HEK293 (cell line): ENCODE measurements around the gene NRTN.

Experiments used
- CTCF ChIA-PET: fragments of 350-600 bp; formaldehyde crosslinking; extraction: SDS; loops from one replicate; lab custom pipeline; 2021; ENCODE audit warnings: antibody characterized with exemption; lab: Yijun Ruan, JAX
- POLR2A ChIA-PET: fragments of 300-600 bp; formaldehyde crosslinking; extraction: SDS; loops from one replicate; lab custom pipeline; 2020; ENCODE audit warnings: antibody characterized with exemption, inconsistent platforms; lab: Yijun Ruan, JAX
- H3K27ac ChIP-seq: fragments of 200-500 bp; sonication (Bioruptor generic); 2 replicates; pipeline ENCODE4 v1.5.1; 2014; ENCODE audit warnings: low read depth, low read length, control low read depth, inconsistent platforms; ENCODE audit errors: extremely low read depth
- H3K36me3 ChIP-seq, 2 experiments: fragments of 200-500 bp in 1 of 2; sonication (Bioruptor generic) in 1 of 2; 1 replicate in 1 of 2; 2 replicates in 1 of 2; pipeline ENCODE4 v1.5.1; 2014 to 2017; ENCODE audit warnings: inconsistent platforms in 2 of 2, low read length in 2 of 2; ENCODE audit not compliant: control insufficient read depth in 2 of 2, insufficient read depth in 1 of 2
- H3K4me1 ChIP-seq: fragments of 200-500 bp; sonication (Bioruptor generic); 2 replicates; pipeline ENCODE4 v1.5.1; 2014; ENCODE audit warnings: mild to moderate bottlenecking, low read length, inconsistent platforms; ENCODE audit not compliant: control insufficient read depth, insufficient read depth
- H3K4me3 ChIP-seq: 2 replicates; pipeline ENCODE4 v1.5.1; 2011; ENCODE audit warnings: low read depth, mild to moderate bottlenecking, control low read depth, low read length, moderate library complexity
- H3K9me3 ChIP-seq: fragments of 200-500 bp; sonication (Bioruptor generic); 2 replicates; pipeline ENCODE4 v1.5.1; 2014; ENCODE audit warnings: low read depth, low read length, inconsistent platforms; ENCODE audit not compliant: control insufficient read depth, insufficient read depth
- KLF1 ChIP-seq: fragments of 450-650 bp; formaldehyde crosslinking; IDR thresholded peaks from 2 replicates; pipeline ENCODE4 v1.5.1; 2016; ENCODE audit warnings: missing biosample characterization, missing genetic modification characterization
- MZF1 ChIP-seq: fragments of 450-650 bp; formaldehyde crosslinking; IDR thresholded peaks from 2 replicates; pipeline ENCODE4 v1.5.1; 2017; ENCODE audit warnings: missing biosample characterization, missing genetic modification characterization, borderline replicate concordance
- OSR2 ChIP-seq: fragments of 450-650 bp; formaldehyde crosslinking; IDR thresholded peaks from 2 replicates; pipeline ENCODE4 v1.5.1; 2016; ENCODE audit warnings: missing biosample characterization, missing genetic modification characterization
- REPIN1 ChIP-seq: fragments of 450-650 bp; formaldehyde crosslinking; IDR thresholded peaks from 2 replicates; pipeline ENCODE4 v1.5.1; 2017; ENCODE audit warnings: missing biosample characterization, missing genetic modification characterization, low read depth
- ZBTB1 ChIP-seq: fragments of 450-650 bp; formaldehyde crosslinking; IDR thresholded peaks from 2 replicates; pipeline ENCODE4 v1.5.1; 2016; ENCODE audit warnings: missing biosample characterization, missing genetic modification characterization
- ZBTB48 ChIP-seq: fragments of 450-650 bp; formaldehyde crosslinking; IDR thresholded peaks from 2 replicates; pipeline ENCODE4 v1.5.1; 2016; ENCODE audit warnings: missing biosample characterization, missing genetic modification characterization
- ZFP37 ChIP-seq: fragments of 450-650 bp; formaldehyde crosslinking; IDR thresholded peaks from 2 replicates; pipeline ENCODE4 v1.5.1; 2016; ENCODE audit warnings: missing biosample characterization, missing genetic modification characterization
- ZNF132 ChIP-seq: fragments of 450-650 bp; formaldehyde crosslinking; IDR thresholded peaks from 2 replicates; pipeline ENCODE4 v1.5.1; 2017; ENCODE audit warnings: missing biosample characterization, missing genetic modification characterization, borderline replicate concordance
- ZNF146 ChIP-seq: fragments of 450-650 bp; formaldehyde crosslinking; IDR thresholded peaks from 2 replicates; pipeline ENCODE4 v1.5.1; 2016; ENCODE audit warnings: missing biosample characterization, missing genetic modification characterization
- ZNF169 ChIP-seq: fragments of 450-650 bp; formaldehyde crosslinking; IDR thresholded peaks from 2 replicates; pipeline ENCODE4 v1.5.1; 2016; ENCODE audit warnings: missing biosample characterization, missing genetic modification characterization
- ZNF24 ChIP-seq: fragments of 450-650 bp; formaldehyde crosslinking; IDR thresholded peaks from 2 replicates; pipeline ENCODE4 v1.5.1; 2016; ENCODE audit warnings: missing biosample characterization, missing genetic modification characterization
- ZNF248 ChIP-seq: fragments of 450-650 bp; formaldehyde crosslinking; IDR thresholded peaks from 2 replicates; pipeline ENCODE4 v1.5.1; 2017; ENCODE audit warnings: missing biosample characterization, missing genetic modification characterization
- ZNF521 ChIP-seq: fragments of 450-650 bp; formaldehyde crosslinking; IDR thresholded peaks from 2 replicates; pipeline ENCODE4 v1.5.1; 2017; ENCODE audit warnings: missing biosample characterization, mild to moderate bottlenecking, missing genetic modification characterization
- ZNF600 ChIP-seq: fragments of 450-650 bp; formaldehyde crosslinking; IDR thresholded peaks from 2 replicates; pipeline ENCODE4 v1.5.1; 2016; ENCODE audit warnings: missing biosample characterization, missing genetic modification characterization
- ZNF658 ChIP-seq: fragments of 450-650 bp; formaldehyde crosslinking; IDR thresholded peaks from 2 replicates; pipeline ENCODE4; 2016; ENCODE audit warnings: missing biosample characterization, missing genetic modification characterization
- TF ChIP-seq, protein P1 (sequence below): fragments of 450-650 bp; formaldehyde crosslinking; IDR thresholded peaks from 2 replicates; pipeline ENCODE4 v1.5.1; 2017; ENCODE audit warnings: missing biosample characterization, missing genetic modification characterization
- TF ChIP-seq, protein P2 (sequence below): fragments of 450-650 bp; formaldehyde crosslinking; IDR thresholded peaks from 2 replicates; pipeline ENCODE4 v1.5.1; 2016; ENCODE audit warnings: missing biosample characterization, missing genetic modification characterization
- TF ChIP-seq, protein P3 (sequence below): fragments of 450-650 bp; formaldehyde crosslinking; IDR thresholded peaks from 2 replicates; pipeline ENCODE4 v1.5.0; 2017; ENCODE audit warnings: missing biosample characterization, missing genetic modification characterization, borderline replicate concordance
- TF ChIP-seq, protein P4 (sequence below): fragments of 450-650 bp; formaldehyde crosslinking; IDR thresholded peaks from 2 replicates; pipeline ENCODE4 v1.5.1; 2016; ENCODE audit warnings: missing biosample characterization, missing genetic modification characterization
- TF ChIP-seq, protein P5 (sequence below): fragments of 450-650 bp; formaldehyde crosslinking; IDR thresholded peaks from 2 replicates; pipeline ENCODE4 v1.5.1; 2016; ENCODE audit warnings: missing biosample characterization, missing genetic modification characterization
- TF ChIP-seq, protein P6 (sequence below): fragments of 450-650 bp; formaldehyde crosslinking; IDR thresholded peaks from 2 replicates; pipeline ENCODE4 v1.5.1; 2016; ENCODE audit warnings: missing biosample characterization, missing genetic modification characterization
- TF ChIP-seq, protein P7 (sequence below): fragments of 450-650 bp; formaldehyde crosslinking; IDR thresholded peaks from 2 replicates; pipeline ENCODE4 v1.5.1; 2016; ENCODE audit warnings: missing biosample characterization, missing genetic modification characterization

NRTN gene

DNA sequence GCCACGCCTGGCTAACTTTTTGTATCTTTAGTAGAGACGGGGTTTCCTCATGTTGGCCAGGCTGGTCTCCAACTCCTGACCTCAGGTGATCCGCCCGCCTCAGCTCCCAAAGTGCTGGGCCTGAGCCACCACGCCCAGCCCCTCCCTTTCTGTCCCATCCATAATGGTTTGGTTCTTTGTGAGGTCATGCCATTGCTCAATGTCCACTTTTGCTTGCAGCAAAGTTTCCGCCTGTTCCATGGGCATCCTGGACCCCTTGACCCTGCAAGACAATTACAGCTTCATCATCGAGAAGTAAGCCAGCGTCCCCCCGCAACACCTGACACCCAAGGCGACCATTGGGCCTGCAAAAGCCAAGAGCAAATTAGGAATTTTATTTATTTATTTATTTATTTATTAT is 36.9 kb upstream of the NRTN start:
- Histone ChIP-seq H3K4me3 (no peak overlapping the region), H3K36me3 (no peaks in the 10 kb centered on the region), H3K4me1 (no peaks in the 10 kb centered on the region), H3K27ac (no peak overlapping the region), H3K9me3 (no peaks in the 10 kb centered on the region)
- ChIA-PET CTCF (interaction anchor here (0.9 to 4.2 kb wide), 4 partner anchors 27 to 255 kb away, joined by 3 to 23 read pairs (median 6); partner anchors contain the start of genes NRTN and RPL36), POLR2A (interaction anchor here (0.6 kb wide), 1 partner anchor 11 kb away, joined by 4 read pairs; no protein-coding TSS in a partner anchor)
- TF ChIP-seq, protein P1, sequence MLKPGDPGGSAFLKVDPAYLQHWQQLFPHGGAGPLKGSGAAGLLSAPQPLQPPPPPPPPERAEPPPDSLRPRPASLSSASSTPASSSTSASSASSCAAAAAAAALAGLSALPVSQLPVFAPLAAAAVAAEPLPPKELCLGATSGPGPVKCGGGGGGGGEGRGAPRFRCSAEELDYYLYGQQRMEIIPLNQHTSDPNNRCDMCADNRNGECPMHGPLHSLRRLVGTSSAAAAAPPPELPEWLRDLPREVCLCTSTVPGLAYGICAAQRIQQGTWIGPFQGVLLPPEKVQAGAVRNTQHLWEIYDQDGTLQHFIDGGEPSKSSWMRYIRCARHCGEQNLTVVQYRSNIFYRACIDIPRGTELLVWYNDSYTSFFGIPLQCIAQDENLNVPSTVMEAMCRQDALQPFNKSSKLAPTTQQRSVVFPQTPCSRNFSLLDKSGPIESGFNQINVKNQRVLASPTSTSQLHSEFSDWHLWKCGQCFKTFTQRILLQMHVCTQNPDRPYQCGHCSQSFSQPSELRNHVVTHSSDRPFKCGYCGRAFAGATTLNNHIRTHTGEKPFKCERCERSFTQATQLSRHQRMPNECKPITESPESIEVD (tag by site-specific recombination): no peak
- TF ChIP-seq KLF1 (tag by site-specific recombination) (peak; percentile 64), ZFP37 (no peak)

DNA sequence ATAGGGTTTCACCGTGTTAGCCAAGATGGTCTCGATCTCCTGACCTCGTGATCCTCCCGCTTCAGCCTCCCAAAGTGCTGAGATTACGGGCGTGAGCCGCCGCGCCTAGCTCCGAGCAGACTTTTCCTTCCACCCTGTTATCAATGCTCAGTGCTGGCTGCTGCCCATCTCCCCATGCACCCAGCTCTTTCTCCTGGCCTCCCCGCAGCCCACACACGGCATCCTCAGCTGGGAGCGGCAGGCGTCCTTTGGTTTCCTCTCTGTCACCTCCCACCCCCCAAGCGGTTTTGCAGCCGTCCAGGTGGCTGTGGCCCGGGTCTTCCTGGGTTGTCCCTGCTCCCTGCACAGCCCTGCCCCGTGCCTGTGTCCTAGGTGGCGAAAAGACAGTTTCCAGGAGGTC is 32.5 kb upstream of the NRTN start:
- POLR2A ChIA-PET: interaction anchor here (0.7 kb wide), 1 partner anchor 52 kb away, joined by 5 read pairs; the partner anchor contains the start of gene CATSPERD
- H3K27ac ChIP-seq: no peak overlapping the region
- TF ChIP-seq ZNF132 (tag by site-specific recombination) (no peak), OSR2 (tag by site-specific recombination) (no peak), MZF1 (tag by site-specific recombination) (no peak), ZNF146 (tag by site-specific recombination) (no peak), ZNF521 (tag by site-specific recombination) (no peak), ZNF600 (tag by site-specific recombination) (no peak), ZNF169 (tag by site-specific recombination) (no peak), ZNF658 (tag by site-specific recombination) (no peak), ZNF248 (tag by site-specific recombination) (no peak), ZBTB48 (tag by site-specific recombination) (no peak), KLF1 (tag by site-specific recombination) (no peak), ZNF24 (tag by site-specific recombination) (no peak), REPIN1 (no peak), ZBTB1 (tag by site-specific recombination) (no peak)
- TF ChIP-seq, protein P2, sequence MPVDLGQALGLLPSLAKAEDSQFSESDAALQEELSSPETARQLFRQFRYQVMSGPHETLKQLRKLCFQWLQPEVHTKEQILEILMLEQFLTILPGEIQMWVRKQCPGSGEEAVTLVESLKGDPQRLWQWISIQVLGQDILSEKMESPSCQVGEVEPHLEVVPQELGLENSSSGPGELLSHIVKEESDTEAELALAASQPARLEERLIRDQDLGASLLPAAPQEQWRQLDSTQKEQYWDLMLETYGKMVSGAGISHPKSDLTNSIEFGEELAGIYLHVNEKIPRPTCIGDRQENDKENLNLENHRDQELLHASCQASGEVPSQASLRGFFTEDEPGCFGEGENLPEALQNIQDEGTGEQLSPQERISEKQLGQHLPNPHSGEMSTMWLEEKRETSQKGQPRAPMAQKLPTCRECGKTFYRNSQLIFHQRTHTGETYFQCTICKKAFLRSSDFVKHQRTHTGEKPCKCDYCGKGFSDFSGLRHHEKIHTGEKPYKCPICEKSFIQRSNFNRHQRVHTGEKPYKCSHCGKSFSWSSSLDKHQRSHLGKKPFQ (tag by site-specific recombination): no peak
- TF ChIP-seq, protein P3, sequence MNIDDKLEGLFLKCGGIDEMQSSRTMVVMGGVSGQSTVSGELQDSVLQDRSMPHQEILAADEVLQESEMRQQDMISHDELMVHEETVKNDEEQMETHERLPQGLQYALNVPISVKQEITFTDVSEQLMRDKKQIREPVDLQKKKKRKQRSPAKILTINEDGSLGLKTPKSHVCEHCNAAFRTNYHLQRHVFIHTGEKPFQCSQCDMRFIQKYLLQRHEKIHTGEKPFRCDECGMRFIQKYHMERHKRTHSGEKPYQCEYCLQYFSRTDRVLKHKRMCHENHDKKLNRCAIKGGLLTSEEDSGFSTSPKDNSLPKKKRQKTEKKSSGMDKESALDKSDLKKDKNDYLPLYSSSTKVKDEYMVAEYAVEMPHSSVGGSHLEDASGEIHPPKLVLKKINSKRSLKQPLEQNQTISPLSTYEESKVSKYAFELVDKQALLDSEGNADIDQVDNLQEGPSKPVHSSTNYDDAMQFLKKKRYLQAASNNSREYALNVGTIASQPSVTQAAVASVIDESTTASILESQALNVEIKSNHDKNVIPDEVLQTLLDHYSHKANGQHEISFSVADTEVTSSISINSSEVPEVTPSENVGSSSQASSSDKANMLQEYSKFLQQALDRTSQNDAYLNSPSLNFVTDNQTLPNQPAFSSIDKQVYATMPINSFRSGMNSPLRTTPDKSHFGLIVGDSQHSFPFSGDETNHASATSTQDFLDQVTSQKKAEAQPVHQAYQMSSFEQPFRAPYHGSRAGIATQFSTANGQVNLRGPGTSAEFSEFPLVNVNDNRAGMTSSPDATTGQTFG: no peak
- TF ChIP-seq, protein P4, sequence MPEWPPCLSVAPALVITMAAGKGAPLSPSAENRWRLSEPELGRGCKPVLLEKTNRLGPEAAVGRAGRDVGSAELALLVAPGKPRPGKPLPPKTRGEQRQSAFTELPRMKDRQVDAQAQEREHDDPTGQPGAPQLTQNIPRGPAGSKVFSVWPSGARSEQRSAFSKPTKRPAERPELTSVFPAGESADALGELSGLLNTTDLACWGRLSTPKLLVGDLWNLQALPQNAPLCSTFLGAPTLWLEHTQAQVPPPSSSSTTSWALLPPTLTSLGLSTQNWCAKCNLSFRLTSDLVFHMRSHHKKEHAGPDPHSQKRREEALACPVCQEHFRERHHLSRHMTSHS (tag by site-specific recombination): no peak
- TF ChIP-seq, protein P5, sequence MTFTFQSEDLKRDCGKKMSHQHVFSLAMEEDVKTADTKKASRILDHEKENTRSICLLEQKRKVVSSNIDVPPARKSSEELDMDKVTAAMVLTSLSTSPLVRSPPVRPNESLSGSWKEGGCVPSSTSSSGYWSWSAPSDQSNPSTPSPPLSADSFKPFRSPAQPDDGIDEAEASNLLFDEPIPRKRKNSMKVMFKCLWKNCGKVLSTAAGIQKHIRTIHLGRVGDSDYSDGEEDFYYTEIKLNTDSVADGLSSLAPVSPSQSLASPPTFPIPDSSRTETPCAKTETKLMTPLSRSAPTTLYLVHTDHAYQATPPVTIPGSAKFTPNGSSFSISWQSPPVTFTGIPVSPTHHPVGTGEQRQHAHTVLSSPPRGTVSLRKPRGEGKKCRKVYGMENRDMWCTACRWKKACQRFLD (tag by site-specific recombination): no peak
- TF ChIP-seq, protein P6, sequence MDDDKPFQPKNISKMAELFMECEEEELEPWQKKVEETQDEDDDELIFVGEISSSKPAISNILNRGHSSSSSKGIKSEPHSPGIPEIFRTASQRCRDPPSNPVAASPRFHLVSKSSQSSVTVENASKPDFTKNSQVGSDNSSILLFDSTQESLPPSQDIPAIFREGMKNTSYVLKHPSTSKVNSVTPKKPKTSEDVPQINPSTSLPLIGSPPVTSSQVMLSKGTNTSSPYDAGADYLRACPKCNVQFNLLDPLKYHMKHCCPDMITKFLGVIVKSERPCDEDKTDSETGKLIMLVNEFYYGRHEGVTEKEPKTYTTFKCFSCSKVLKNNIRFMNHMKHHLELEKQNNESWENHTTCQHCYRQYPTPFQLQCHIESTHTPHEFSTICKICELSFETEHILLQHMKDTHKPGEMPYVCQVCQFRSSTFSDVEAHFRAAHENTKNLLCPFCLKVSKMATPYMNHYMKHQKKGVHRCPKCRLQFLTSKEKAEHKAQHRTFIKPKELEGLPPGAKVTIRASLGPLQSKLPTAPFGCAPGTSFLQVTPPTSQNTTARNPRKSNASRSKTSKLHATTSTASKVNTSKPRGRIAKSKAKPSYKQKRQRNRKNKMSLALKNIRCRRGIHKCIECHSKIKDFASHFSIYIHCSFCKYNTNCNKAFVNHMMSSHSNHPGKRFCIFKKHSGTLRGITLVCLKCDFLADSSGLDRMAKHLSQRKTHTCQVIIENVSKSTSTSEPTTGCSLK: no peak
- TF ChIP-seq, protein P7, sequence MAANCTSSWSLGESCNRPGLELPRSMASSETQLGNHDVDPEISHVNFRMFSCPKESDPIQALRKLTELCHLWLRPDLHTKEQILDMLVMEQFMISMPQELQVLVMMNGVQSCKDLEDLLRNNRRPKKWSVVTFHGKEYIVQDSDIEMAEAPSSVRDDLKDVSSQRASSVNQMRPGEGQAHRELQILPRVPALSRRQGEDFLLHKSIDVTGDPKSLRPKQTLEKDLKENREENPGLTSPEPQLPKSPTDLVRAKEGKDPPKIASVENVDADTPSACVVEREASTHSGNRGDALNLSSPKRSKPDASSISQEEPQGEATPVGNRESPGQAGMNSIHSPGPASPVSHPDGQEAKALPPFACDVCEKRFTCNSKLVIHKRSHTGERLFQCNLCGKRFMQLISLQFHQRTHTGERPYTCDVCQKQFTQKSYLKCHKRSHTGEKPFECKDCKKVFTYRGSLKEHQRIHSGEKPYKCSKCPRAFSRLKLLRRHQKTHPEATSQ (tag by site-specific recombination): no peak
- TF ChIP-seq, all 188 proteins: peak for 0

More for the DNA sequence above, 32.5 kb upstream of the NRTN start:
- Histone ChIP-seq H3K36me3 (no peaks in the 10 kb centered on the region), H3K4me1 (no peaks in the 10 kb centered on the region), H3K4me3 (no peak overlapping the region), H3K9me3 (no peaks in the 10 kb centered on the region)
- CTCF ChIA-PET: interaction anchor here (0.6 to 1.0 kb wide), 3 partner anchors 9 to 446 kb away, joined by 3 to 9 read pairs (median 4); no protein-coding TSS in a partner anchor
